ENCODE data around the gene FCHSD2. TPM values are rescaled to one million over a fixed set of nuclear protein-coding genes. Genes with fewer than 3 reads are reported as not detected.

Gene FCHSD2
- total and polyA plus RNA-seq, 2 of the 13 experiments (the other 11 are each of a cell fraction or from before 2014, with no cell fraction given), result 20.5 to 24.8 TPM

DNA sequence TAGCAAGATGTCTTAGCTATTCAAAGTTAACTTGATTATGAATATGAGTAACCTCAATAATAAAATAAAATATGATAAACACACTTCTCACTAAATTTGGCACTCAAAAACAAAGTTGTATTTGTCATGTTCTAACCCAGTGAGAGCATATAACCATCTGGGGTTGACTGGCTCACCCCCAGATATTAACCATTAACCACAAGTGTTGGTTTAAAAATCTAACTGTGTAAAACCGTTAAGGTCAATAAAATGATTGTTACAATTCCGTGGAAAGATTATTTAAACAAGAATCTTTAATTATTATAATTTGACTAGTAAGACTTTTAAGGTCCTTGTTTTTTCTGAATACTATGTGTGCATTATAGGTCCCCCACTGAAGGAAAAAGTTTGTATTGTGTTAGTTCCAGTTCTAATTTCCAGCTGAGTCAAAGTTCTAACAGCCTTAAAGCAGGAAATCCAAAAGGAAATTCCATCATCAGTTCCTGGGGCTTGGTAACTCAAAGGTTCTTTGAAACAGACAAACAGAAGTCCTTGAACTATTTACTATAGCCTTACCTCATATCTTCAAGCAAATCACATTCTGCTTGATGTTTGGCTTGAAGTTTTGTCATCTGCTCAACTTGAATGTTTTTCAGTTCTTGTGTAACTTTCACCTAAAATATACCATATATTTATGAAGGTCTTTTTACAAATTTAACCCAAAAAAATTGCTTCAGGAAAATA is 2.5 kb downstream of the FCHSD2 start (continued):
- TF ChIP-seq SOX5 (CRISPR knock-in tag; IDR thresholded peaks at IDR 0.05; ENCODE audit: borderline replicate concordance), result peak; percentile 13; the same call in 1 of the 2 replicates
- TF ChIP-seq RXRB (CRISPR knock-in tag; IDR thresholded peaks at IDR 0.05; ENCODE audit: borderline replicate concordance), result peak; percentile 43; the same call in 1 of the 2 replicates
- peak; percentile 67 for TF ChIP-seq PAXIP1 (CRISPR knock-in tag; conservative IDR thresholded peaks at IDR 0.05)
- peak; percentile 31 for TF ChIP-seq HDAC2 (CRISPR knock-in tag; IDR thresholded peaks at IDR 0.05)
- TF ChIP-seq GATAD2A (CRISPR knock-in tag; IDR thresholded peaks at IDR 0.05), result peak; percentile 75
- TF ChIP-seq POGZ (CRISPR knock-in tag; IDR thresholded peaks at IDR 0.05), result no peak
- peak; percentile 66 for TF ChIP-seq TCF7 (IDR thresholded peaks at IDR 0.05; ENCODE audit: low read depth)
- TF ChIP-seq, protein P1, sequence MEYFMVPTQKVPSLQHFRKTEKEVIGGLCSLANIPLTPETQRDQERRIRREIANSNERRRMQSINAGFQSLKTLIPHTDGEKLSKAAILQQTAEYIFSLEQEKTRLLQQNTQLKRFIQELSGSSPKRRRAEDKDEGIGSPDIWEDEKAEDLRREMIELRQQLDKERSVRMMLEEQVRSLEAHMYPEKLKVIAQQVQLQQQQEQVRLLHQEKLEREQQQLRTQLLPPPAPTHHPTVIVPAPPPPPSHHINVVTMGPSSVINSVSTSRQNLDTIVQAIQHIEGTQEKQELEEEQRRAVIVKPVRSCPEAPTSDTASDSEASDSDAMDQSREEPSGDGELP (IDR thresholded peaks at IDR 0.05; ENCODE audit: borderline replicate concordance, low read depth), result peak; percentile 14; the same call in 1 of the 2 replicates
- TF ChIP-seq YEATS4 (CRISPR knock-in tag; IDR thresholded peaks at IDR 0.05; ENCODE audit: borderline replicate concordance), result no peak
- no peak for TF ChIP-seq KAT7 (CRISPR knock-in tag; IDR thresholded peaks at IDR 0.05; ENCODE audit: borderline replicate concordance)
- no peak for TF ChIP-seq ZSCAN20 (CRISPR knock-in tag; IDR thresholded peaks at IDR 0.05; ENCODE audit: borderline replicate concordance)
- TF ChIP-seq ZMYM3 (CRISPR knock-in tag; IDR thresholded peaks at IDR 0.05), result no peak
- no peak for TF ChIP-seq ZNF501 (CRISPR knock-in tag; IDR thresholded peaks at IDR 0.05)
- peak; percentile 47; the same call in 1 of the 2 replicates for TF ChIP-seq ETV5 (CRISPR knock-in tag; IDR thresholded peaks at IDR 0.05; ENCODE audit: borderline replicate concordance)
- no peak for TF ChIP-seq DPF2 (CRISPR knock-in tag; IDR thresholded peaks at IDR 0.05; ENCODE audit: borderline replicate concordance, low read depth)
- TF ChIP-seq ZNF720 (CRISPR knock-in tag; IDR thresholded peaks at IDR 0.05), result no peak
- TF ChIP-seq CCAR2 (optimal IDR thresholded peaks at IDR 0.05; ENCODE audit: low read depth, low read length), result no peak
- peak; percentile 57; the same call in 1 of the 2 replicates for TF ChIP-seq IRF2 (CRISPR knock-in tag; IDR thresholded peaks at IDR 0.05)
- TF ChIP-seq ZNF333 (CRISPR knock-in tag; IDR thresholded peaks at IDR 0.05; ENCODE audit: borderline replicate concordance), result no peak
- 0 out of 2 replicates have a peak, but pooled peaks have one; percentile 20 for TF ChIP-seq NFIC (IDR thresholded peaks at IDR 0.05; ENCODE audit: low read length)
- TF ChIP-seq SP4 (CRISPR knock-in tag; IDR thresholded peaks at IDR 0.05), result no peak
- no peak for TF ChIP-seq ZMYM2 (CRISPR knock-in tag; IDR thresholded peaks at IDR 0.05)
- no peak for TF ChIP-seq ZNF709 (CRISPR knock-in tag; IDR thresholded peaks at IDR 0.05)
- TF ChIP-seq NCOA2 (CRISPR knock-in tag; IDR thresholded peaks at IDR 0.05), result peak; percentile 74; the same call in 1 of the 2 replicates
- peak; percentile 67 for TF ChIP-seq SAP130 (CRISPR knock-in tag; IDR thresholded peaks at IDR 0.05; ENCODE audit: low read depth)
- no peak for TF ChIP-seq ZNF780A (CRISPR knock-in tag; IDR thresholded peaks at IDR 0.05)
- peak; percentile 64; the same call in 1 of the 2 replicates for TF ChIP-seq PPARG (CRISPR knock-in tag; conservative IDR thresholded peaks at IDR 0.05)
- TF ChIP-seq POLR2AphosphoS2 (IDR thresholded peaks at IDR 0.05; ENCODE audit: low read depth, low read length), result no peak
